CD4-positive, alpha-beta T cell treated with Interleukin-6 at 100 ng/mL for 8 hours (primary cell): ENCODE measurements around the gene GRID1.

Experiments
- DNase-seq: peaks from one replicate; pipeline ENCODE4 v3.0.0-alpha.2; 2020; ENCODE audit warnings: mixed read lengths, low spot score

Gene GRID1

DNA sequence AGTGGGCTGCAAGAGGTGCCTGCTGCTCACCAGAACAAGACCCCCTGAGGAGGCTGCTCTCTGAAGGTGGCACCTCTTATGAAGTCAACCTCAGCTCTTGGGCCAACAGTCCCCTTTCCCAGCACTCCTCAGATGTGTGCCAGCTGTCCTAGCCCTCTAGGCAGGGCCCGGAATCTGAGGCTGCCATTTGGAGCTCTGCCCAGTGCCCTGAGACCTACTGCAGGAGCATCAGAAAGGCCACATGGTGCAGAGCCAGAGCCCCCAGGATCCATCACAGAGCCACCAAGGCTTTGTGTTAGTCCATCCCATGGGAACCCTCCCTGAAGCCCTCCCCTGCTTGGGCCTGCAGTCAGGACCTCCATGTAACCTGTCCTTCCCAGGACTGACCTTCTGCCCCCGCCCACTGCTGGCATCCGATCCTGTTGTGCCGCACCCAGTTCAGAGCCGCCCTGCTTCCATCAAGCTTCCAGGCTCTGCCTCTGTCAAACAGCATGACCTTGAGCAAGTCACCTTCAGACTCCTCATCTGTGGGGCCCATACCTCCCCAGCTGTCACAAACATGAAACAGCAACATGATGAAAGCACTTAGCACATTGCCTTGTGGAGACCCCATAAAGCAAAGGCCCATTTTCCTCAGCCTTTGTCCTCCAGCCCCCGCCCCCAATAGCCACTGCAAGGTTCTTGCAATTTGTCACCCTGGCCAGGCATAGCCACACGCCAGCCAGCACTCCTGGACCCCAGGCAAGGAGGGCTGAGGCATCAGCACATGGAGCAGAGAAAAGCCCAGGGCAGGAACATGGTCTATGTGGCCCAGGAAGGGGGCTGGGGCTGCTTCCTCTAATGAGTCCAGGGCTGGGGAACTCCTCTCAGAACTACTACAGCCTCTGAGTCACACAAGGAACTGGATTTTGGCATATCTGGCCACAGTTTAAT is 51.7 kb downstream of the GRID1 start:
- no peak for DNase-seq

DNA sequence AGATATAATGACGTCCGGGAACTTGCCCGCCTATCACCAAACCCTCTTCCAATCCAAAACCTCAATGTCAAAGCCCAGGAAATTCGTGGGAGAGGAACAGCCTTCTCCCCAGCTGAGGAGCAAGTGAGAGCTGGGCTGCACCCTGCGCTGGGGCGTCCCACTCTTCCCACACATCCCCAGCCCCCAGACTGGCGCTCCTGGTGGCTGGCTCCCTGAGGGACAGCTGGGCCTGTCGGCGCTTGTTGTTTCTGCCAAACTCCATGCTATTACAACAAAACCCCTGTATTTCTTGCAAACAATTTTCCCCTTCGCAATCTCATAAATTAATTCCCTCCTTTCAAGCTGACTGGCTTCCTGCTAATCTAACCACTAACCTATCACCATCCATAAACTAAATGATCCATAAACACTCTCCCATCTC is 53.0 kb downstream of the GRID1 start:
- no peak for DNase-seq

DNA sequence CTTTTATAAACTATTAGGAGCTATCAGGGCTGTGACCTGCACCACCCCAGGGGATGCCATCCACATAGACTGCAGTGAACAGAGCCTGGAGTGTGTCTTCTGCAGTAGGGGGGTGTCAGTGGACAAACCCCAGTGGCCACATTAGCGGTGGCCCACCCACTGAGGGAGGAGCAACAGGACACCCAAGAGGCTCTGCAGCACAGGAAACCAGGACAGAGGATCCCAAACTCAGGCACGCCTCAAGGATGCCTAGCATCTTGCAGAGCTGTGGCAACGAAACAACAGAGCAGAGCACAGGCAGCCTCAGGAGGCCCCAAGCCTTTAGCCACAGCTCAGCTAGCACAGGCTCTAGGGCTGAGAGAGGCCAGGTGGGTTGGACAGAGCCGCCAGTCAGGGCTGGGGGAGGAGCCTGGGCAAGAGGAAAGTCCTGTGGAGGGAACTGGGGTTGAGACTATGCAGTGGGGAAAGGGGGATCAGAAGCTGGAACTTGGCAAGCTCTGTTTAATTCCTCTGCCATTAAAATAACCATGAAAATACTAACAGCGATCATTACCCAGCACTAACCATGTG is 53.8 kb downstream of the GRID1 start:
- no peak for DNase-seq

DNA sequence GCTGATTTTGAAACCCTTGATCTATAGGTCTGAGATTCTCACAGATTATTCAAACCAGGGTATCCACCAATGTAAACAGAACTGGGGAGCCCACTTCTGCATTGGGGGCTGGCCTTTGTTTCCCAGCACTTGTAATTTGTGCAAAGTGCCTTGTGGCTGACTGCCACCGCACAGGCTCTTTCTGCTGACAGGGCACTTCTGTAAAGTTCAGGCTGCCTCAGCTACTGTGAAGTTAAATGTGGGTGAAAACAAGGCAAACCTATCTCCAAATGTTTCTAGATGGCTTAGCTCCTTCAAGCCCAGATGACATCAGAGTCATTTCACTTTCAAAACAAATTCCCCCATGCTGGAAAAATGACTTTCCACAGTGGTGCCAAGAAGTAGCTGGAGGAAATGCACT is 54.7 kb downstream of the GRID1 start:
- DNase-seq, result no peak

DNA sequence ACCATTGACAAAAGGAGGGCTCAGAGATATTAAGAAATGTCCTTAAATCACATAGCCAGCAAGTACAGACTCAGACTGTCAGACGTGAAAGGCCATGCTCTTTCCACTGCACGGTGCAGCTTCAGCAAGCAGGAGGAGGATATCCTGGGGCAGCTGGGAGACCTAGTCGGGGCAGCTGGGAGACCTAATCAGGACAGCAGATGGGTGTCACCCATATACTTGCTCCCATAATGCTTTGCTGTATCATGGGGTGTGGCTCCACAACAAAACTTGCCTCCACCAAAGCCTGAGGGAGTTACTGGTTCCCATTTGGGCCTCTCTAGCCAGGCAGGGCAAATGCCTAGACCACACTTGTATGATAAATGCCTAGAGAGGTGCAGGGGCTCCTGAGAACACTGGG is 55.4 kb downstream of the GRID1 start:
- no peak for DNase-seq

DNA sequence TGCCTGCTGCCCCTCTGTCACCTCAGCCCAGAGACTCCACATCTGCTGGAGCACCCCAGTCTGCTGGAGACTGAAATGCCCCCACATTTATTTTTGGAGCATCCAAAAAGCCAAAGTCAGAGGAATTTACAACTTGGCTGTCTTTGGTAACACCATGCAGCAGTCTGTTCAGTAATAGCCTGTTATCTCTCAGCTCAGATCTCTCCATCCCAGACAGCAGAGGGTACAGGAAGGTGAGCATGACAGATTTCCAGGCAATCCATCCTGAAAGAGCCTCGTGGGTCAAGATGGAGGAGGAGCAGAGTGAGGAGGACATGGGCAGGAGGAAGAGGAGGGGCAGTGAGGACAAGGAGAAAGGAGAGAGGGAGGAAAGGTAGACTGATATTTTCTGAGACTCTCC is 55.9 kb downstream of the GRID1 start:
- no peak for DNase-seq

DNA sequence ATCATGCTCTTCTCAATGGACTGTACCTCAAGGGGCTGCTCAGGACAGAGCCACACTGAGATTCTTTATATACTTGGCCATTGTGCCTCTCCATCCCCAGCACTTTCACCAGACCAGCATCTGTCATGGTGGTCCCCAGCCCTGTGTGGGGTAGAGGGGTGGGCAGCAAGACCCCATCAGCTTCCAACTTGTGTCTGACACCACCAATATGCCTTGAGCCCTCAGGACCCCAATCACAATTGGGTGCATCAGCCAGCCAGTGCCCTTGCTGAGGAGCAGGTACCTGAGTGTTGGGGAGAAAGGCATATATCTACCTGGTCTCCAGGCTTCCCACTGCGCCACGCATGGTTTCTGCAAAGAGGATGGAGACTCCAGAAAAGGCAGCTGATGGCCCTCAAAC is 56.3 kb downstream of the GRID1 start:
- no peak for DNase-seq

DNA sequence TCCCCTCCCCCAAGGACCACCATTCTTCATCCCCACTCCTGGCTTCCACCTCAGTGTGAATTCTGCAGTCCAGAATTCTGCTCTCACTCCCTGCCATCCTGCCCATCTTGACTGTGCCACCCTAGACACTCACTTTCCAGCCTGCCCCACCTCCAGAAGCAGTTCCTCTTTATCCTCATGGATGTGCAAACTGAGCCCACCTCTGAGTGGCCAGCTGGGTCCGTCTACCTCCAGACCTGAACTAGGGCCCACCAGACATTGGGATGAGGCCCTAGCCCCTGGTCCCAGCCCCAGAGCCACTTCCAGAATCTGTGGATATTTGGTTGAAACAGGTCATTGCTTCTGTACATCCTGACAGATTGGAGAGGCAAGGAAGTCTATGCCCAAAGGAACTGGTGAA is 58.5 kb downstream of the GRID1 start:
- no peak for DNase-seq

DNA sequence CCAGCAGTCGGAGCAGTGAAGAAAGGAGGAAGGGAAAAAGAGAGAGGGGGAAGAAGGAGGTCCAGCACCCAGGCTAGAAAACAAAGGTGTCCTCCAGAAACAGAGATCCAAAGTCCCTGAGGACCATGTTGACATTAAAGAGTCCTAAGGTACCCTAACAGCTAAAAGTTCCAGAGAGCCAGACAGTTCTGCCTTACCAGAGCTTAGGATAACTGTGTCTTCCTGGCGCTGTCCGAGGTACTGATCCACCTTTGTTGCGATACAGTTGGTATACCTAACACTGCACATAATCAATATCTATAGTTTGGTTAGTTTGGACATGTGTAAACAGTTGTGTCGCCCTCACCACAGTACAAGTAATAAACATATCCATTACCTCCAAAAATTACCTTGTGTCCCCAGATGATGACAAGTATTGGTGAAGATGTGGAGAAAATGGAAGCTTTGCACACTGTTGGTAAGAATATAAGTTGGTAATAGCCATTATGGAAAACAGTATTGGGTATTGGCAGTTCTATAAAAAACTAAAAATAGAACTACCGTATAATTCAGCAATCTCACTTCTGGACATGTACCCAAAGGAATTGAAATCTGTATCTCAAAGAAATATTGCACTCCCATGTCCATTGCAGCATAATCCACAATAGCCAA is 59.8 kb downstream of the GRID1 start:
- DNase-seq, result no peak

DNA sequence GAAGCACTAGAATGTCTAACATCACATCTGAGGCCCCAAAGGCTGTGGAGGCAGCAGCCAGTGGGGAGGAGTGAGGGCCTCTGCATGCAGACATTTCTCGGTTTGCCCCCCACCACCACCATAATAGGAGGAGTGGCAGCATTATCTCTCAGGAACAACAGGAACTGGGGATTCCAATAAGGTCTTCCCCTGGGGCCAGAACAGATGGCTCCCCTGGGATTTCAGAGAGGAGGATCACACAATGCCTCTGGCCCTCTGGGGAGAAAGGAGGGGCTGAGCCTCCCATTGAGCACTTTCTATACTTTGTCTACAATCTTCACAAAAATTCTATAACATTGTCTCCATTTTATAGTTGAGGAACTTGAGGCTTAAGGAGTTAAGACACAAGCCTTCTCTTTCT is 61.1 kb downstream of the GRID1 start:
- no peak for DNase-seq

DNA sequence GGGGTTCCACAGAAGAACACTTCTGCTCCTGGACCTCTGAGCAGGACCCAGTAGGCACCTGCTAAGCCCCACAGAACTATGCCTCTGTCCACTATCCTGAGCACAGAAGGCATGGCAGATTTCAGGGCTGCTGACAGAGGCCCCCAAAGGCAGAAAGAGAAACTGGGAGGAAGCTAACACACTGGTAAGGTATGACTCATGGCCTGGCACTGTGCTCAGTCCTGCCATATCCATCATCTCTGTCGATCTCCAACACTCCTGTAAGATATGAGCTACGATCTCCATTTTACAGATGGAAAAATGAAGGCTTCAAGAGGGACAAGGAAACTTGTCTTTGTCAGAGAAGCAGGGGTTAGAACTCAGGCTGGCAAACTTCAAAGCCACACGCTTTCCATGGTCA is 62.2 kb downstream of the GRID1 start:
- no peak for DNase-seq

DNA sequence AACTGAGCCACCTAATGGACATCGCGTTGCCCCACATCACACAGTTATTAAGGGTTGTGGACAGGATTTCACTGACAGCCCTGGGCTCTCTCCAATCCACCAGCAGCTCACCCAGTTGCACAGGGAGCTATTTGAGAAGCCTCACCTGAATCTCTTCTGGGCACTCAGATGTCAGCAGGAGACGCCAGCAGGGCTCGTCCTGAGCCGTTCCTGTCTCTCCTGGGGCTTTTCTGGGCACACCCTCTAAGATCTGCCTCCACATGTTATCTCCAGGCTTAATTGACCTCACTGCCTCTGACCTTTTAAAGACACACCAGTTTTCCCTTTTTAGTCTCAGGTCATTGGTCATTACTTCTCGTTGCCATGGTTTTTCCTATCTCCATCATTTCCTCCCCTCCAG is 63.0 kb downstream of the GRID1 start:
- DNase-seq, result no peak

DNA sequence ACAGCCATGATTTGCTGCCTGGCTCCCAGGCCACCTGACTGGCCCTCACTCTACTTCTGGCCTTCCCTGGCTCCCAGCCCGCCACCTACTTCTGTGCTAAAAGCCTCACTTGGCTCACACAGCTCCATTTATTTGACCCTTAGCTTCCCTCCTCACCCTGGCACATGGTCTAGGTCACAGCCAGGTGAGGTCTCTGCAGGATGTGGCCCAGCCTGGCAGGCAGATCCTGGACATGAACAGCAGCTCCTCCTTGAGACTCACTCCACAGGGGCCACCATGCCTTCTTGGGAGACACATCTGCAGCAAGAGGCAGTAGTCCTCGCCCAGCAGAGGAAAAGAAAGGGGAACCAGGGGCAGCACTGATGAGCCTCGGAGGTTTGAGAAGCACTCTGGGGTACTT is 64.6 kb downstream of the GRID1 start:
- no peak for DNase-seq

DNA sequence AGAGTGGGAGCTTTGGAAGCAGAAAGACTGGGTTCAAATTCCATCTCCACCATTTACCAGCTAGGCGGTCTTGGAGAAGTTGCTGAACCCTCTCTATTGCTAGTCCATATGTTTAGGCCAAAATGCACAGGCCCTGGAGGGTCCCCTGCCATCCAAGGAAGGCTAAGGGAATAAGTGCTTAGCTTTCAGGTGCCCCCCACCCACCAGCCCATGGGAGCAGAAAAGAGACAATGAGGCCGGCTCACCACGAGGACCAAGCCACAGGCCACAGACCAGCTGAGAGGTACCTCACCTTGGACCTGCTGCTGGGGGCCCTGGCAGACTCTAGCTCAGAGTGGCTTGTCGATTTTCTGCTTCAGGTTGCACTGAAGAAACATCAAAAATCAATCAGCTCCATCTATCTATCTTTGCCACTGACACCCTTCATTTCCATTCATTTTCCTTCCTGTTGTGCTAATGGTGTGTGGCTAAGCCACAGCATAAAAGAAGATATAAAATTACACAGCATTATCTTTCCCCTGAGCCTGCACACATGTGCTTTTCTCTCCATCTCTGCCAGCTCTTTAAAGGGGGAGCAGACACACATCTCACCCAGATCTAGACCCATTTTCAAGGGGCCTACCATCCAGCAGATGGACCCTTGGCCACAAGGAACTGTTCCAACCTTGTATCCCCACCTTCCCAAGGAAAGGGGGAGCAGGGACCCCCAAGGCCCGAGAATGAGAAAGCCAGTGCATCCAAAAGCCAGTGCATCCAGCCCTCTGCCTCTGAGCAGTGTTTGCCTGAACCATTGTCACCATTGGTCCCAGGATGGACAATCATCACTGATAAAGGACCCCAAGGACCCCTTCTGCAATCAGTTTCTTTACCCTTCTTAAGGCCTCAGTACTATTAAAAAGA is 65.4 kb downstream of the GRID1 start:
- DNase-seq, result no peak

DNA sequence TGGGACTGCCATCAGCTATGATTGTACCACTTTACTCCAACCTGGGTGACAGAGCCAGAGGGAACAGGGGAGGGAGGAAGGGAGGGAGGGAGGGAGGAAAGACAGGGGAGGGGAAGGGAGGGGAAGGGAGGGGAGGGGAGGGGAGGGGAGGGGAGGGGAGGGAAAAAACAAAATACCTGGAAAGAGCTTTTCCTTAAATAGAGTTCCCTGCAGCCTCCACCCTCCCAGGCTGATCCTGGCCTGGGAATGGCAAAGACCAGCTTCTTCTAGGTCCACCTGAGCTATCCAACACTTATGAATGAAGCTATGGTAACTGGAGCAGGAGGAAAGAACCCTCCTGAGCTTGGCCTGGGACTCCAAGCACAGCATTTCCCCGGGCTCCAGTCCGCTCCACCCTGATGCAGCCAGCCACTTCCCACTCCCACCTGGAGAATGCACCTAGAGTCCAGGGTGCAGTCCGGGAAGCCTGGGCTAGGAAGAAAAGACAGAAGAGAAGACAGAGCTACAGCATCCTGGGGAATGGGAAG is 66.1 kb downstream of the GRID1 start:
- DNase-seq, result no peak

DNA sequence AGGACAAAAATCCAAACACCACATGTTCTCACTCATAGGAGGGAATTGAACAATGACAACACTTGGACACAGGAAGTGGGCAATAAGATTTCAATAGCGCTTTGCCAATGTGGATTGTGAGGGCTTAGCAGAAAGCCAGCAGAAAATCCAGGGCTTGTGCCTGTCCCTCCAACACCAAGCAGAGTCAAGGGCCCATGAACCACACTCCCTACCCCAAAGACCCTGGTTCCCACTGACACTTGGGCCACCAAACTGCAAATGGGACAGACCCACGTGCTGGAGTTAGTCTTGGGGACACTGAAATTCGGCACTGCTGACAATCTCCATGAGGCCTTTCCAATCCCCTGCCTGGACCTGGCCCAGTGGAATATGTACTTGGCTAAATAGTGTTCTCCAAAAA is 67.0 kb downstream of the GRID1 start:
- DNase-seq, result no peak

DNA sequence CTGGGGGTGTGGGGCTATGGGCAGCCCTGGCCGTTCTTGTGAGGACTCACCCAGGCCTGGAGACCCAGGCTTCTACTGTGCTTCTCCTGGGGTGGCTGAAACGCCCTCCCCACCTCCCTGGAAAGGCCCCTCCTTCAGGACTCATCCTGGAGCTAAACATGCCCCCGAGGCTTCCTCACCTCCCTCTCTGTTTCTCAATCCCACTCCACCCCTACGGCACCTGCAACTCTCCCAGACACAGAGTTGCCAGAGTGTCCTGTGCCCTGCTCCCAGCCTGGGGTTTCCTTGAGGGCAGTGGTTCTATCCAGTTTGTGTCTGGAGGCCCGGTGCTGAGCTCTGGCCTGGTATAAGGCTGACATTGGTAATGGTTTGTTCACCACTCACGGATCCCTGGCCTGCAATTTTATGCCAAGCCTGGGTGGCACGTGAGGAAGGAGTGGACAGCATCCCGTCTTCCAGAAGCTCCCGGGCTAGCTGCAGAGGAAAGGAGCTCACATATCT is 68.0 kb downstream of the GRID1 start:
- DNase-seq, result no peak

DNA sequence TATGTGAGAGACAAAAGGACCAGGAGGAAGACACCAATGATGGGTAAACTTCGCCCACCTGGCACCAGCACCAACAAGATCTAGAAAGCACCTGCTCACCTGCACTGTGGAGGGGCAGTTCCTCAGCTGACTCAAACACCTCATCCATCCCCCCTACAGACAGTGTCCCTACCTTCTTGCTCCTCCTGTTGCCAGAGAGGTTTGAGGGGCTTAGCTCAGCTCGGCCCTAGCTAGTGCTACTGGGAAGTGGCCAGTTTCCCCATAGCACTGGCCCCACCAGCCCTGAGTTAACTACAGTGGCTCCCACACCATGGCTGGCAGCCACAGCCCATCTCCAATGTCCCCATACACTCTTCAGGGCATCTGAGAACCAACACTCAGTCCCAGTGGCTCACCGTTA is 70.8 kb downstream of the GRID1 start:
- no peak for DNase-seq

DNA sequence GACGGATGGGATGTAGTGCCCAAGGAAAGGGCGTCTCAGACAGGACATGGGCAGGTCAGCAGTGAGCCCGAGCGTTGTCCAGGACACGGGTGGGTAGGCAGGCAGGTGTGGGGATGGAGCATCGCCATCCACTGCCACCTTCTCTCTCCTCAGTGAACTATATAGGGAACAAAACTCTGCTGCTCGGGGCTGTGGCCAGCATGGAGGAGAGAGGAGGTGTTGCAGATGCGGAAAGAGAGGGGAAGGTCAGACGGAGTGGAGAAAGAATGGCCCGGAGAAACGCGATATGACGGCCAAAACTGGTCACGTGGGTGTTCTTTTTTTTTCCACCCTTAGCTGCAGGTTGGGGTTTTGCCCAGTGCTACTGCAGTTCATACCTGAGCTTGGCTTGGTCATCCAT is 71.2 kb downstream of the GRID1 start:
- DNase-seq, result no peak

DNA sequence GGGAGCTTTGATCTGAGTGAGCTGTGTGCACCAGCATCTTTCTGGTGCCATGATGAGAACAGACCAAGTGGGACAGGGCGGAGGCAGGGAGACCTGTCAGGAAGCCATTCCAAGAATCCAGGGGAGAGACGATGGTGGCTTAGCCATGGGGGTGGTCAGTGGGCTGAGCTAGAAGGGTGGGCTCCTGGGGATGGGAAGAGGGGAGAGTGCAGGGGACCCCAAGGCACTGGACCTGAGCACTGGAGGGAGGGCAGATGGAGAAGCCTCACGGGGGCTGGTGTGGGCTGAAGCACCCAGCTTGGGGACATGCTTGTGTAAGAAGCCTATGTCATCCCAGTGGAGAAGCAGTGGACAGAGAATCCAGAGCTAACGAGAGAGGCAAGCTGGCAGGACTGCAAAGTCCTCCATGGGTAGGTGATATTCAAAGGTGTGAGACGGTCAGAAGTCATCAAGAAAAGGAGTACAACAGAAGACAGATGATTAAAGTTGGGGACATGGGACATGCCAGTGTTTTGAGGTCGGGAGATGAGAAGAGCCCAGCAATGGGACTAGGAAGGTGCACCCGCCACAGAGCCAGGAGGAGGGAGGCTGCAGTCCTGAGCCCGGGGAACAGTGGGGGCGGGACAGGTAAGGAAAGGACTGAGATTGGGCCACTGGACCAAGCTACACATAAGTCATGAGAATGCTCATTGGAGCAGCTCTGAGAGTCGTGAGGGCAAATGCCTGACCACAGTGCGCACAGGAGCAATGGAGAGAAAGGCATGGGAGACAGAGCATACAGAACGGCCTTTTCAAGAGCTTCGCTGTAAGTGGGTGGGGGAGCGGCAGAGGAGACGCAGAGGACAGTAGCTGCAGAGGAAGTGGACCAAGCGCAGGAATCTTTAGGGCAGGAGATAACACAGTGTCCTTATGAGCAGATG is 72.0 kb downstream of the GRID1 start:
- DNase-seq, result no peak

DNA sequence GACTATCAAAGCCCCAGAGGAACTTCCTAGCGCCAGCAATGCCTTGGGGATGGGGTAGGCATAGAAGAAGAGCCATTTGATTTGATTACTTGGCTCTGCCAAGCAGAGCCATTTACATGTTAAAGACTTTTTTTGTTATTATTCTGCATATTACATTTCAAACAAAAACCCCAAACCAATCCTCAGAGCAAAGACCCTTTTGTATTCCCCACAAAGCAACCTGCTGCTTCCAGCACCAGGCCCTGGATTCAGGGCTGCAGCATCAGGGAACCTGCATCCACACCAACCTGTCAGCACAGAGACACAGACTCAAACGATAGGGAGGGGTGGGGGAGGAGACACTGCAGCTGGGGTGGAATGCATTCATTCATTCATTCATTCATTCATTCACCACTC is 73.2 kb downstream of the GRID1 start:
- DNase-seq, result no peak
